Measurements from ENCODE around the gene ADGB. TPM values are rescaled to one million over a fixed set of nuclear protein-coding genes. Genes with fewer than 3 reads are reported as not detected.

The ADGB gene
- total RNA-seq, 2 experiments from 2014 or later: not detected

DNA sequence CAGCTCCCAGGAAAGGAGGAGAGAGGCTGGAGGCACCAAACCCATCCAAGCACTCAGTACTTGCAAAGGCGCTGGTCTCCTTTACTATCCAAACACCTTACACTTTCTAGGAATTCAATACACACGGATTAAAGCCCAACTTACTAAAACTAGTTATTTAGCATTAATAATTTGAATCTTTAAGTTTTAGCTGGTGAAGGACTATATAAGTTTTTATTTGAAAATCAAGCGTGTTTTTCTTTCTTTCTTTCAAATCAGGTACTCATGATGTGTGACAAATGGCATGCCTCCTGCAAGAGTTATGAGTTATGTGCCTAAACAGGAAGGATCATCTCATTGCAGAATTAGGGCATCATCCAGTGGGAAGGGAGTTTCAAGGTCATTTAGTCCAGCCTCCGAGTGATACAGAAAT is 263.7 kb downstream of the ADGB start:
- CTCF ChIA-PET (ENCODE audit: unreplicated experiment): no interaction called here

DNA sequence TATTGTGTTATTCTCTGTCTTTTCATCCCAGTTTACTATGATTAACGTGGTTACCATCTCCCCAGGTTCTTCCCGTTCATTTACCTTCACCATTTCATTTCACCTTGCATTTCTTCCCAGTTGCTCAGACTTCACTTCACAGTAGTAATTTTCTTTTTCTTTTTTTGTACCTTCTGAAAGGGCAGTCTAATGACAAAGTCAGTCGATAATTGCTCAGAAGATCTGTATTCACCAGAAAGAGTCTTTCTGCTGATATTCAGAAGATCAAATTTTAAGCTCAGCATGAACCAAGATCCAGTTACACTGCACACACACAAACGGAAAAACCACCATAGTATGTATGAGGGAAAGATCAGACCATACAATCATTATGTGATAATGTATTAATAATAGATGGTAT is 265.5 kb downstream of the ADGB start:
- no TSS peak for BruUV-seq (replicated peaks)
- Histone ChIP-seq H3K79me2 (ENCODE audit: insufficient read depth, low read depth, low read length) (no peaks in the 10 kb centered on the region), H3K27ac (ENCODE audit: low read depth, low read length, poor library complexity, severe bottlenecking) (no peak overlapping the region), H2AFZ (ENCODE audit: low read length) (no peak overlapping the region), H3K4me3 (ENCODE audit: low read depth, low read length, poor library complexity, severe bottlenecking) (no peak overlapping the region), H3K4me2 (ENCODE audit: low read length) (no peak overlapping the region), H3K4me1 (ENCODE audit: insufficient read depth, low read length, poor library complexity, severe bottlenecking) (no peaks in the 10 kb centered on the region), H3K9me3 (ENCODE audit: low read length) (no peaks in the 10 kb centered on the region), H3K36me3 (ENCODE audit: insufficient read depth, low read length) (no peaks in the 10 kb centered on the region), H4K20me1 (ENCODE audit: insufficient read depth, low read length) (no peaks in the 10 kb centered on the region), H3K9me2 (ENCODE audit: insufficient read depth, low read length) (no peaks in the 10 kb centered on the region)
- ChIA-PET POLR2A (interaction anchor here (0.5 to 0.6 kb wide), 2 partner anchors 17 to 381 kb away, joined by 3 read pairs; no protein-coding TSS in a partner anchor), CTCF (ENCODE audit: unreplicated experiment) (no interaction called here)
- TF ChIP-seq, protein P1, sequence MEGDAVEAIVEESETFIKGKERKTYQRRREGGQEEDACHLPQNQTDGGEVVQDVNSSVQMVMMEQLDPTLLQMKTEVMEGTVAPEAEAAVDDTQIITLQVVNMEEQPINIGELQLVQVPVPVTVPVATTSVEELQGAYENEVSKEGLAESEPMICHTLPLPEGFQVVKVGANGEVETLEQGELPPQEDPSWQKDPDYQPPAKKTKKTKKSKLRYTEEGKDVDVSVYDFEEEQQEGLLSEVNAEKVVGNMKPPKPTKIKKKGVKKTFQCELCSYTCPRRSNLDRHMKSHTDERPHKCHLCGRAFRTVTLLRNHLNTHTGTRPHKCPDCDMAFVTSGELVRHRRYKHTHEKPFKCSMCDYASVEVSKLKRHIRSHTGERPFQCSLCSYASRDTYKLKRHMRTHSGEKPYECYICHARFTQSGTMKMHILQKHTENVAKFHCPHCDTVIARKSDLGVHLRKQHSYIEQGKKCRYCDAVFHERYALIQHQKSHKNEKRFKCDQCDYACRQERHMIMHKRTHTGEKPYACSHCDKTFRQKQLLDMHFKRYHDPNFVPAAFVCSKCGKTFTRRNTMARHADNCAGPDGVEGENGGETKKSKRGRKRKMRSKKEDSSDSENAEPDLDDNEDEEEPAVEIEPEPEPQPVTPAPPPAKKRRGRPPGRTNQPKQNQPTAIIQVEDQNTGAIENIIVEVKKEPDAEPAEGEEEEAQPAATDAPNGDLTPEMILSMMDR (conservative IDR thresholded peaks at IDR 0.05; ENCODE audit: low read length): no peak
- no peak for TF ChIP-seq EZH2phosphoT487 (IDR thresholded peaks at IDR 0.05; ENCODE audit: borderline replicate concordance, low read depth, low read length)
- intact Hi-C loops (cut with micrococcal nuclease; ENCODE audit: unreplicated experiment): no loop called here
- no peak for DNase-seq (ENCODE audit: low spot score)

More for the DNA sequence above, 263.7 kb downstream of the ADGB start:
- Histone ChIP-seq H3K9me2 (ENCODE audit: insufficient read depth, low read length) (no peaks in the 10 kb centered on the region), H3K4me2 (ENCODE audit: low read length) (no peak overlapping the region), H3K4me3 (ENCODE audit: low read depth, low read length, poor library complexity, severe bottlenecking) (no peak overlapping the region), H4K20me1 (ENCODE audit: insufficient read depth, low read length) (no peaks in the 10 kb centered on the region), H3K9me3 (ENCODE audit: low read length) (no peaks in the 10 kb centered on the region), H3K4me1 (ENCODE audit: insufficient read depth, low read length, poor library complexity, severe bottlenecking) (no peaks in the 10 kb centered on the region), H3K79me2 (ENCODE audit: insufficient read depth, low read depth, low read length) (no peaks in the 10 kb centered on the region), H3K27ac (ENCODE audit: low read depth, low read length, poor library complexity, severe bottlenecking) (no peak overlapping the region), H2AFZ (ENCODE audit: low read length) (no peak overlapping the region), H3K36me3 (ENCODE audit: insufficient read depth, low read length) (no peaks in the 10 kb centered on the region)
- POLR2A ChIA-PET: no interaction called here
- DNase-seq (ENCODE audit: low spot score): no peak
- BruUV-seq (replicated peaks): no TSS peak
- intact Hi-C loops (cut with micrococcal nuclease; ENCODE audit: unreplicated experiment): no loop called here
- no peak for TF ChIP-seq EZH2phosphoT487 (IDR thresholded peaks at IDR 0.05; ENCODE audit: borderline replicate concordance, low read depth, low read length)
- TF ChIP-seq, protein P1 (conservative IDR thresholded peaks at IDR 0.05; ENCODE audit: low read length): no peak

DNA sequence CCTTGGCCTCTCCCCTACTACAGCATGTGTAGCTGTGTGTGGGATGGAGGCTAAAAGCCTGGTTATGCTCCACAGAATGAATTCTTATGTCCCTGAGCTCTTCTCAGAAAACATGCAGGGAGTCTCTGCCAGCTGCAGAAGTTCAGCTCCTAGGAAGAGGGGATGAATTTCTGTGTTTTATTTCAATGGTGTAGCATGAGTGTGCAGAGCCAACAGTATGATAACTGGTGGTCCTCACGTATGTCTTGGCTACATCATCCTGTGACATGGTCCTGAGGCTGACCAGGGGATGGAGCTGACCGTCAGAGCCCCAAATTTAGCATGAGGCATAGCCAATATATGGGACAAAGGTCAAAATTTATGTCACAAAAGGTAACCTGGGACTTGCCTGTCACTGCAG is 266.1 kb downstream of the ADGB start:
- Histone ChIP-seq H3K4me3 (ENCODE audit: low read depth, low read length, poor library complexity, severe bottlenecking) (no peak overlapping the region), H3K27ac (ENCODE audit: low read depth, low read length, poor library complexity, severe bottlenecking) (no peak overlapping the region), H2AFZ (ENCODE audit: low read length) (no peak overlapping the region), H3K4me2 (ENCODE audit: low read length) (no peak overlapping the region), H3K9me3 (ENCODE audit: low read length) (no peaks in the 10 kb centered on the region), H3K9me2 (ENCODE audit: insufficient read depth, low read length) (no peaks in the 10 kb centered on the region), H3K79me2 (ENCODE audit: insufficient read depth, low read depth, low read length) (no peaks in the 10 kb centered on the region), H4K20me1 (ENCODE audit: insufficient read depth, low read length) (no peaks in the 10 kb centered on the region), H3K4me1 (ENCODE audit: insufficient read depth, low read length, poor library complexity, severe bottlenecking) (no peaks in the 10 kb centered on the region), H3K36me3 (ENCODE audit: insufficient read depth, low read length) (no peaks in the 10 kb centered on the region)
- TF ChIP-seq, protein P1 (conservative IDR thresholded peaks at IDR 0.05; ENCODE audit: low read length): no peak
- no peak for TF ChIP-seq EZH2phosphoT487 (IDR thresholded peaks at IDR 0.05; ENCODE audit: borderline replicate concordance, low read depth, low read length)
- BruUV-seq (replicated peaks): no TSS peak
- intact Hi-C loops (cut with micrococcal nuclease; ENCODE audit: unreplicated experiment): no loop called here
- CTCF ChIA-PET (ENCODE audit: unreplicated experiment): no interaction called here
- DNase-seq (ENCODE audit: low spot score): no peak
- POLR2A ChIA-PET: interaction anchor here (0.6 kb wide), 2 partner anchors 18 to 522 kb away, joined by 3 read pairs; no protein-coding TSS in a partner anchor

Small RNA genes within 50 kb of the gene (small RNA-seq; reads per million reads assigned to genes)
- not detected for gene RNU6-906P

Other genes starting within 250 kb of the ADGB start
- gene RAB32, start 55.1 kb upstream of the ADGB start, total RNA-seq (2014; rRNA removed; shearing (Covaris generic)): not detected in 2 replicates
- gene RAB32, start 55.1 kb upstream of the ADGB start, total RNA-seq (2022): not detected in 2 replicates

Measured in OCI-LY7 (cell line).